ENCODE measurements around the gene TCOF1.

Gene TCOF1

GRCh38 chr5:150436141-150436680 lies 78.7 kb downstream of the TCOF1 start:
- ChIA-PET CTCF (interaction anchor here (0.5 to 1.3 kb wide), 18 partner anchors 8 to 522 kb away, joined by 3 to 9 read pairs (median 3); partner anchors contain the start of gene ARSI), POLR2A (ENCODE audit: low non-redundant PET) (no interaction called here)
- peak; percentile 97 for TF ChIP-seq CTCF (conservative IDR thresholded peaks at IDR 0.05; ENCODE audit: low read depth)
- H3K27ac ChIP-seq: no peak overlapping the region
- peak; percentile 93 for DNase-seq (ENCODE audit: low spot score)

- H3K27ac ChIP-seq: no peak overlapping the region
- ChIA-PET POLR2A (ENCODE audit: low non-redundant PET) (no interaction called here), CTCF (interaction anchor here (0.6 to 0.7 kb wide), 2 partner anchors 21 to 57 kb away, joined by 4 to 5 read pairs; no protein-coding TSS in a partner anchor)
- peak; percentile 51 for DNase-seq (ENCODE audit: low spot score)
- no peak; the same call in 1 of the 2 replicates for TF ChIP-seq CTCF (conservative IDR thresholded peaks at IDR 0.05; ENCODE audit: low read depth)
These were observed 81.5 kb downstream of the TCOF1 start for GRCh38 chr5:150438873-150439546.

- ChIA-PET CTCF (interaction anchor here (0.9 kb wide), 1 partner anchor 43 kb away, joined by 7 read pairs; no protein-coding TSS in a partner anchor), POLR2A (ENCODE audit: low non-redundant PET) (no interaction called here)
- H3K27ac ChIP-seq: peak overlapping the region; percentile 56
- TF ChIP-seq CTCF (conservative IDR thresholded peaks at IDR 0.05; ENCODE audit: low read depth): no peak
- no peak for DNase-seq (ENCODE audit: low spot score)
These were observed 83.7 kb downstream of the TCOF1 start for GRCh38 chr5:150440948-150441812.

- DNase-seq (ENCODE audit: low spot score): no peak
- POLR2A ChIA-PET (ENCODE audit: low non-redundant PET): no interaction called here
- TF ChIP-seq CTCF (conservative IDR thresholded peaks at IDR 0.05; ENCODE audit: low read depth): no peak
- peak overlapping the region; percentile 56 for H3K27ac ChIP-seq
- CTCF ChIA-PET: interaction anchor here (0.6 to 0.9 kb wide), 2 partner anchors 44 to 229 kb away, joined by 3 to 7 read pairs; no protein-coding TSS in a partner anchor
These were observed 84.6 kb downstream of the TCOF1 start for GRCh38 chr5:150441813-150442698.

GRCh38 chr5:150442699-150443080 lies 85.2 kb downstream of the TCOF1 start:
- POLR2A ChIA-PET (ENCODE audit: low non-redundant PET): no interaction called here
- TF ChIP-seq CTCF (conservative IDR thresholded peaks at IDR 0.05; ENCODE audit: low read depth): no peak
- no peak for DNase-seq (ENCODE audit: low spot score)
- CTCF ChIA-PET: interaction anchor here (0.6 kb wide), 1 partner anchor 257 kb away, joined by 4 read pairs; no protein-coding TSS in a partner anchor
- H3K27ac ChIP-seq: peak overlapping the region; percentile 56
